NCI-H2107 treated with DMSO at 0.1 percent for 48 hours (cell line): Measurements from ENCODE around the gene IP6K2.

Source experiments
- DNase-seq: peaks from one replicate; lab custom pipeline; 2025; ENCODE audit not compliant: unreplicated experiment; lab: John Stamatoyannopoulos, UW

The IP6K2 gene

GRCh38 chr3:48672522-48672921 lies 44.5 kb downstream of the IP6K2 start:
- no peak for DNase-seq

DNA sequence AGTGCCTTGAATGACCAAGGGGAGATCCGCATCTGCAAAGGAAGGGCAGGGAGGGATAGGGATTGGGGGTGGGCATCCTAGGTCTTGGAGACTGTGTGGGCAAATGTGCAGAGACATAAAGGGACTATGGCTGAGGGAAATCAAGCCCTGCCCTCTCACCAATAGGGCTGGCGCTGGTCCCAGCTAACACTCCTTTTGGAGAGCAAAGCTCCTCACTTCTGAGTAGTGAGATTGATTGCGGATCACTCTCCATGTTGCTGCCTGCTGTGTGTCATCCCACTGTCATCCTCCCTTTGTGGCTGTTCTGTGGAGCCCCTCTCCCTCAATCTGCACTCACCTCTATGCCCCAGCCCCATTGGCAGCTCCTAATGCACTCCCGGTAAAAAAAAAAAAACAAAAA lies 52.1 kb downstream of the IP6K2 start:
- no peak for DNase-seq

DNA sequence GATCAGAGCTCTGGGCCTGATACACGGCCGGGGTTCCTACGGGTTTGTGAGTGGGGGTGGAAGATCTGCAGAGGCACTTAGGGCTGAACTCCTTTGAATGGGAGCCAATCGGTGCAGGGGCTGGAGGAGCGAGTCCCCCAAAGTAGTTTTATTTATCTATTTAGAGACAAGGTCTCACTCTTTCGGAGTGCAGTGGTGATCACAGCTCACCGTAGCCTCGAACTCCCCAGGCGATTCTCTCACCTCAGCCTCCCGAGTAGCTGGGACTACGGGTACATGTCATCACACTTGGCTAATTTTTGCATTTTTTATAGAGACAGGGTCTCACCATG lies 52.7 kb downstream of the IP6K2 start:
- no peak for DNase-seq

DNA sequence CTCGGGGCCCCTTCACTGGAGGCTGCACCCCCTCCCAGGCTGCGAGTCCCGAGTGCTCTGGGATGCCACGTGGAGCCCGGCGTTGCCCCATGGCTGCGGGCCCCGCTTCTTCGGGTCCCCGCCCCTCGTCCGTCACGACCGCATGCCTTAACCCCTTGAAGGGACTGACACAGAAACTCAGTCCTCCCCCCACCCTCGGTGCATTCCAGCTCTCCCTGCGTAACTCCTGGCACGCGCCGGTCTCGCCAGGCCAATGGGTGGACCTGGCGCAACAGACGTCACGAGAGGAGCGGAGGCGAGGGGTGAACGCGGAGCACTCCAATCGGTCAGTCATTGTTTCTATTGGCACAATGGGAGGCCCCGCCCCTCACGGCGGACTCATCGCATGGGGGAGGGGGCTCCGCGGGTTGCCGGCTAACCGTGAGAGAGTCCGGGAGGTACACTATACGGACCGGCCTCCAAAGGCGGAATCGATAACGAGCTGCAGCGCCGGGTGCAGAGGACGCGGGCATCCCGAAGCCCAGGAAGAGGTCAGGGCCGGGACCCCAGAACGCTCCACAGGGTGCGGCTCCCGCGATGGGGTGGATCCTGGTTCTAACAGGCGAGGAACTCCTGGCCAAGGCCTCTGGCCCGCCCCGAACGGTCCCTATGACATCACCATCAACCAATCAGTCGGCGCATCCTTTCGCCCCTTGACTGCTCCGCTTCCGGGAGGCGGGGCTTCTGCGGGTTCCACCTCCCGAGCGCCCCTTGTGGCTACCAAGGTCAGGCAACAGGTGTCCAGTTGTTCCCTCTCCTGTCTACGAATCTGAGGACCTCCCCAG lies 53.3 kb downstream of the IP6K2 start:
- peak; percentile 77 for DNase-seq

DNA sequence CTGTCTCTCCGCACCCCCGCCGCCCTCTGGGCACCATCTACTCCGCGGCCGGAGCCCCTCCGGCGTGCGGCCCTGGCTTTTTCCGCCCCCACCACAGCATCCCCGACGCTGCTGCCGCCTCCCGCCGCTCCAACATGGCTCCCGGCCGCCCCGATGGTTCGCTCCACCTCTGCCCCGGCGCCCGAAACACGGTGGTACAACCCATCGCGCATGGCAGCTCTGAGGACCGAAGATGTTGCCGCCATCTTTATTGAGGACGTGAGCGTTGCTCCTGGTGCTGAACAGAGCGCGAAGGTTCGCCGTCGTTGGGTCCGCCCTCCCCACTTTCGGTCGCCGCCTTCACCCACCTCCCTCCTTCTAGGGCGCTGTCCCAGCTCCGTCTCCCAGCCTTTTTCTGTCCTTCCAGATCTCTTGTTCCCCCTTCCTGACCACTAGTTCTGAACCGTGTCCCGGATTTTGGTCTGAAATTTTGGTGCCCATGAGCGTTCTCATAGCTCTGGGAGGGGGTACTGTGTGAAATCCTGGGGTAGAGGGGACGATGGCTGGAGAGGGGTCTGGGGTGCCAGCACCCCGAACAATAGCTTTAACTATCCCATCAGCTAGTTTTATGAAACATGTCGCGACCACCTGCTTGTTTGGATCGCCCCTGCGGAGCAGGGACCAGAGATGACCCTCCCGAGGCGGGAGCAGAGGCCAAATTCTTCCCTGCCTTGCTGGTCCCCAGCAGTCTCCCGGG lies 54.1 kb downstream of the IP6K2 start, which contains the start of gene CELSR3:
CELSR3 (minus strand) TSS at position 134 of the 736 bp plus-strand sequence. CDS start 252 bp downstream, outside the sequence.
- peak; percentile 51 for DNase-seq

DNA sequence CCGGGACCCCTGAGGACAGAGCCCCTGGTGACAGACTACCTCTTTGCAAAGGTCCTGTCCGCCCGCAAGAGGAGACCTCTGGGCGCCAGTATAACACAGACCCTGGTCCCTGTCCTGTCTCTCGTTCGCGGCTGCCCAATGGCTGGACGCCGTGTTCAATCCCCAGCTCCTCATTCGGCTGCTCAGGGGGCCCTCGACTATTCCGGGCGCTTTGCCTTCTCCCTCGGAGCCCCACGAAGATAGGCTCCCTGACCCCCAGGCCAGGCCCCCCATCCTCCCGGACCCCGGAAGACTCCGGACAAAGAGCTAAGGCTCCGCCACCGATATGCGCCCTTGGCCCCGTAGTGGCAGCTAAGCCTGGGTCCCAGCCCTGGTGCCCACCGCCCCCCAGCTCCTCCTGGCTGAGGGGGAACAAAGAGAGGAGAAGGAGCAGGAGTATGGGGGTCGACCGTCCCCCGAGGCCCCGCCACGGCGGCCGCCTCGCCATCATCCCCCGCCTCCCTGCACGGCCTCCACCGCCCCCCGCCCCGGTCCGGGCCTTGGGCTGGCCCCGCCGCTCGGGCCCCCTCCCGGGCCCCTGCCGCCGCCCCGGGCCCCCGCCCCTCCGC lies 54.8 kb downstream of the IP6K2 start:
- no peak for DNase-seq

- DNase-seq, result no peak
These were observed 55.4 kb downstream of the IP6K2 start for GRCh38 chr3:48661501-48662144.

GRCh38 chr3:48660800-48661400 lies 56.1 kb downstream of the IP6K2 start:
- DNase-seq, result no peak

GRCh38 chr3:48656841-48657281 lies 60.2 kb downstream of the IP6K2 start:
- DNase-seq, result no peak

DNA sequence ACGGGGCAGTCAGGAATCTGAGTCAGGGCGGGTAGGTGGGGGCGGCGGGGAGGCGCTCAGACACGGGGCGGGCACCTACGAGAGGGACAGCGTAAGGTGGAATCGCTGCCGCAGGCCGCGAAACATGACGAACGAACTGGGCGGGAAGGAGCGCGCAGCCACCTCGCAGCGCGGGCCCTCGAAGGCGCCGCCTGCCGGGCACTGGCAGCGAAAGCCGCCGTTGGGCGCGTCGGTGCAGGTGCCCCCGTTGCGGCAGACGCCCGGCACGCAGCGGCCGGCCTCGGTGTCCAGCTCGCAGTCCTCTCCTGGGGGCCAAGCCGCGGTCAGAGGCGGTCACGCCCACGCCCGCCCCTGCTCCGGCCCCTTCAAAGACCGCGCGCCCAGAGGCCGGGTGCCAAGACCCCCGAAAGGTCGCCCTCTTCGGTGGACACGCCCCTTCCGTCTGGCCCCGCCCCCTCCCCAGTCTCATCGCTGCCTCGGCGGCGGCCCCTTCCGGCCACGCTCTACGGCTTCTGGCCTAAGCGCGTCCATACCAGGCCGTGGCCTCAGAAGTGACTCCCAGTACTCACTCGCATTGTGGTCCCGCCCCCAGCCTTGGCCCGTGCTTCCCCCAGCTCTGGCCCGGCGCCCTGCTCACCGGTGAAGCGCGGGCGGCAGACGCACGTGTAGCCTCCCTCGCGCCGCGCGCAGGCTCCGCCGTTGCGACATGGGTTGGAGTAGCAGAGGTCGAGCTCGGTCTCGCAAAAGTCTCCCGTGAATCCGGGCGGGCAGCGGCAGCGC lies 60.8 kb downstream of the IP6K2 start:
- no peak for DNase-seq

DNA sequence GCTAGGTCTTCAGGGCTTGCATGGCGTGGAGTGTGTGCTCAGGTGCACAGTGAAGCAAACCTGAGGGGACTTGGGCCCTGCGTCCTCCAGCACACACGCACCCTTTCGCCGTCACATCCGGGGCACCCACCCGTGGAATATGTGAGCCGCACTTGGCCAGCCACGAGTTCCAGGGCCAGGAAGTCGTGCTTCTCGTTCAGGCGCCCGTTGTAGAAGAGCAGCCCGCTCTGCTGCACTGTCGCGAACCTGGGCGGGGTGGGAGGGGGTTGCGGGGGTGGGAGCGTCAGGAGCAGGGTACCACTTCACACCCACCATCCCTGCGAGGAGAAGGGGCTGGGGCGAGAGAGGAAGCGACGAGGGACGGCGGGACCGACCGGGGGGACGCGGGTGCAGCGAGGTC lies 61.4 kb downstream of the IP6K2 start:
- no peak for DNase-seq

GRCh38 chr3:48655063-48655462 lies 62.0 kb downstream of the IP6K2 start:
- DNase-seq, result no peak

- no peak for DNase-seq
These were observed 63.9 kb downstream of the IP6K2 start for GRCh38 chr3:48652923-48653715.

DNA sequence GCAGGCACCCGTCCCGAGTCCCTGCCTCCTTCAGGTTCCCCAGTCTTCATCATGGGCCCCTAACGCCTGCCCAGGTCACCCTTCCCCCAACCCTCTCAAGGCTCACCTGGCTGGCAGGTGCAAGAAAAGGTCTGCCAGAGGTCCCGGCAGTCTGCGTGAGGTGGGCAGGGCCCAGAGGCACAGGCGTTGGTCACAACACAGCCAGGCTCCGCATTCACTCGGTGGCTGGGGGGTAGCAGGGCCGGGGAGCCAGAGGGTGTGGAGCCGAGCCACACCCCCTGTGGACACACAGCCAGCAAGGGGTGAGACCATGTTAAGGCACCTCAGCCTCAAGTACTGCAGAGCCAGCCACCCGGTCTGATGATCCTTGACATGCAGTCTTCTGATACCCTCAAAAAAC lies 65.2 kb downstream of the IP6K2 start:
- DNase-seq, result no peak

GRCh38 chr3:48650723-48651122 lies 66.3 kb downstream of the IP6K2 start:
- DNase-seq, result no peak

- no peak for DNase-seq
These were observed 68.7 kb downstream of the IP6K2 start for GRCh38 chr3:48648188-48648850.

DNA sequence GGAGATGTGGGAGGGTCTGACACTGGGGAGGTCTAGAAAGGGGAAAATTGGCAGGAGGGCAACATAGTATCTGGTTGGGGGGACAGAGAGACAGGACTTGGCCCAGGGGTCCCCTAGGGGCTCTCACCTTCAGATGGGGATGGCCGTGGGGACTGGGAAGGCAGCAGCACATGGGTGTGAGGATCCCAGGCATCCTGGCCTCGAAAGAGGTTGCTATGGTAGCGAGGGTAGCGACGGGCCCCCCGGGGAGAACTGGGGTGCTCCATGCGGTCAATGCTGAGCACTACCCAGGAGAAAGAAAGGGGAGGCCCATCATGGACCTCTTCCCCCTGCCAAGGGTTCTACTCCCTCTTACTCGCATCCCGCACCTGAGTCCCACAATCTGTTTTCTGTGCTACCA lies 69.3 kb downstream of the IP6K2 start:
- no peak for DNase-seq

- DNase-seq, result no peak
These were observed 71.9 kb downstream of the IP6K2 start for GRCh38 chr3:48644898-48645760.
